Panc1 (cell line): ENCODE results near the gene DACH2. TPM values are rescaled to one million over a fixed set of nuclear protein-coding genes. Genes with fewer than 3 reads are reported as not detected.

Experiments
- ATAC-seq: fragments of 200-7000 bp; cut with Tn5 transposase; 2 replicates; pipeline ENCODE4 v1.9.1; 2020; ENCODE audit warnings: mild to moderate bottlenecking, moderate library complexity
- BruUV-seq: library from RNA; stranded (reverse); fragments of 400-500 nt; replicated peaks from 2 replicates; lab custom pipeline; 2021; lab: Mats Ljungman, UMichigan
- CTCF ChIA-PET: fragments of 300-600 bp; sonication (Branson Sonifier 250); formaldehyde crosslinking; loops from one replicate; lab custom pipeline; 2022; ENCODE audit warnings: antibody characterized with exemption; lab: Charles Lee
- POLR2A ChIA-PET: fragments of 300-600 bp; sonication (Branson Sonifier 250); formaldehyde crosslinking; loops from one replicate; lab custom pipeline; 2022; ENCODE audit warnings: antibody characterized with exemption; lab: Charles Lee
- DNase-seq: peaks from one replicate; pipeline ENCODE4 v3.0.0-alpha.2; 2010; ENCODE audit warnings: low read depth, low spot score
- H3K27ac ChIP-seq: 2 replicates; pipeline ENCODE4 v1.5.1; 2011; ENCODE audit warnings: mild to moderate bottlenecking, low read length, inconsistent platforms
- H3K27me3 ChIP-seq: fragments of 200-500 bp; sonication (Bioruptor generic); 2 replicates; pipeline ENCODE4 v1.6.0; 2014; ENCODE audit warnings: low read length, inconsistent platforms; ENCODE audit not compliant: control insufficient read depth, insufficient read depth
- H3K36me3 ChIP-seq: fragments of 200-500 bp; sonication (Bioruptor generic); 2 replicates; pipeline ENCODE4 v1.5.1; 2014; ENCODE audit warnings: inconsistent platforms, mild to moderate bottlenecking, low read length, moderate library complexity; ENCODE audit not compliant: control insufficient read depth, insufficient read depth
- H3K4me1 ChIP-seq: 2 replicates; pipeline ENCODE4 v1.5.1; 2011; ENCODE audit warnings: inconsistent platforms, mild to moderate bottlenecking, low read length, moderate library complexity; ENCODE audit not compliant: control insufficient read depth, insufficient read depth
- H3K4me3 ChIP-seq, 2 experiments: 2 replicates each; pipeline ENCODE4 v1.5.1; 2011 to 2012; ENCODE audit warnings: low read depth in 2 of 2, low read length in 2 of 2, mild to moderate bottlenecking in 2 of 2, inconsistent platforms in 1 of 2, moderate library complexity in 1 of 2
- H3K9me3 ChIP-seq: fragments of 200-500 bp; sonication (Bioruptor generic); 2 replicates; pipeline ENCODE4 v1.5.1; 2014; ENCODE audit warnings: low read depth, mild to moderate bottlenecking, inconsistent platforms, low read length, moderate library complexity; ENCODE audit not compliant: control insufficient read depth, insufficient read depth
- CTCF ChIP-seq: fragments of 450-650 bp; IDR thresholded peaks from 2 replicates; pipeline ENCODE4 v1.5.1; 2017; ENCODE audit warnings: mild to moderate bottlenecking
- POLR2AphosphoS5 ChIP-seq: IDR thresholded peaks from 2 replicates; pipeline ENCODE4 v1.6.1; 2012; ENCODE audit warnings: mild to moderate bottlenecking, low read depth, low read length, moderate library complexity
- REST ChIP-seq, 2 experiments: IDR thresholded peaks; 2 replicates each; pipeline ENCODE4 v1.6.1; 2011 to 2012; ENCODE audit warnings: low read depth in 2 of 2, control low read depth in 1 of 2, low read length in 1 of 2, mild to moderate bottlenecking in 1 of 2, moderate library complexity in 1 of 2; ENCODE audit not compliant: insufficient read depth in 1 of 2
- SIN3A ChIP-seq: IDR thresholded peaks from 2 replicates; pipeline ENCODE4 v1.6.1; 2012; ENCODE audit warnings: low read depth, mild to moderate bottlenecking, low read length, moderate library complexity, borderline replicate concordance; ENCODE audit not compliant: insufficient read depth
- TCF7L2 ChIP-seq: IDR thresholded peaks from 2 replicates; pipeline ENCODE4 v1.6.1; 2011; ENCODE audit warnings: mild to moderate bottlenecking, low read depth, low read length, inconsistent platforms
- in situ Hi-C: cut with HindIII; loops from 2 replicates; pipeline ENCODE4 v1.10.0; 2016; ENCODE audit warnings: low sequenced_read_pairs, low pct_unique_long_range_greater_than_20kb
- intact Hi-C: fragments of 100-400 bp; cut with micrococcal nuclease; formaldehyde crosslinking; loops from one replicate; pipeline ENCODE4 v1.10.0; 2022; ENCODE audit not compliant: unreplicated experiment
- total RNA-seq: library from RNA; stranded (reverse); gene quantifications from one replicate; pipeline ENCODE4 v1.2.1, GENCODE V29; 2021; ENCODE audit not compliant: unreplicated experiment

The DACH2 gene
- total RNA-seq, 1 experiment from 2014 or later: 0.18 TPM

- Histone ChIP-seq H3K4me3 (no peak overlapping the region), H3K27me3 (no peaks in the 10 kb centered on the region), H3K27ac (no peak overlapping the region), H3K36me3 (no peaks in the 10 kb centered on the region), H3K4me1 (no peaks in the 10 kb centered on the region), H3K9me3 (no peaks in the 10 kb centered on the region)
- POLR2A ChIA-PET: no interaction called here
- CTCF ChIA-PET: no interaction called here
- in situ Hi-C loops: no loop called here
- intact Hi-C loops: loop anchor here (10.0 kb wide), 1 partner anchor 622 kb away; no protein-coding TSS in a partner anchor
- TF ChIP-seq TCF7L2 (no peak), CTCF (peak; percentile 36), REST (IDR thresholded peaks at IDR 0.05; ENCODE audit: insufficient read depth in 1 of 2, low read depth in 2 of 2, low read length in 1 of 2) (no peak), SIN3A (no peak), POLR2AphosphoS5 (no peak)
- ATAC-seq (no peak; the same call in 1 of the 2 replicates), DNase-seq (no peak)
- no TSS peak for BruUV-seq
These were observed 174.7 kb downstream of the DACH2 start for GRCh38 chrX:86322913-86323312.

GRCh38 chrX:86329174-86329573 lies 180.9 kb downstream of the DACH2 start:
- H3K9me3 ChIP-seq: no peaks in the 10 kb centered on the region
- ChIA-PET CTCF (no interaction called here), POLR2A (no interaction called here)
- no peaks in the 10 kb centered on the region for H3K4me1 ChIP-seq
- ATAC-seq: no peak
- intact Hi-C loops (loop anchor here (10.0 kb wide), 1 partner anchor 616 kb away; no protein-coding TSS in a partner anchor), in situ Hi-C loops (no loop called here)
- no peaks in the 10 kb centered on the region for H3K36me3 ChIP-seq
- no peak overlapping the region for H3K4me3 ChIP-seq
- BruUV-seq: no TSS peak
- DNase-seq: no peak
- H3K27ac ChIP-seq: no peak overlapping the region
- TF ChIP-seq TCF7L2 (no peak), CTCF (no peak), REST (IDR thresholded peaks at IDR 0.05; ENCODE audit: insufficient read depth in 1 of 2, low read depth in 2 of 2, low read length in 1 of 2) (no peak), SIN3A (no peak), POLR2AphosphoS5 (no peak)
- no peaks in the 10 kb centered on the region for H3K27me3 ChIP-seq
